GM18868 (cell line): Measurements from ENCODE around the gene MFAP3L.

ENCODE experiments used
- ATAC-seq: cut with Tn5 transposase; IDR thresholded peaks from one replicate; pipeline ENCODE4 v1.9.1; 2021; ENCODE audit warnings: mild to moderate bottlenecking, moderate library complexity; ENCODE audit not compliant: unreplicated experiment

The MFAP3L gene

DNA sequence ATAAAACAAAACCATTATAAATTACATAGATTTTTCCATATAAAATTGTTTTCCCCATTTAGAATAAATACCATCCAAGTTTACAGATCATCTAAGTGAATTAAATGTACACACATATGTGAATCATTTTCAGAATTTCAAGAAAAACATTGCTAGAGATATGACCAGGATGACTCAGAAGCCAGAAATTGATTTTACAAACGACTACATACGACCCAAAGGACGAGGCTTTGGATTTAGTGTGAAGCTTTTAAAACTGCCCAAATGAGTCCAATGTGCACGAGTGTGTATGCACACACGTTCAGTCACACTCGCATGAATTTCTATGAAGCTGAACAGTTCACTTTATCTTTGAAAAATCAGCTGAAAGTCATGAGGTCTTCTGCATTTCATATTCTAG lies 37.9 kb downstream of the MFAP3L start:
- no peak for ATAC-seq

GRCh38 chr4:169987327-169988228 lies 38.6 kb downstream of the MFAP3L start:
- peak; percentile 39 for ATAC-seq

DNA sequence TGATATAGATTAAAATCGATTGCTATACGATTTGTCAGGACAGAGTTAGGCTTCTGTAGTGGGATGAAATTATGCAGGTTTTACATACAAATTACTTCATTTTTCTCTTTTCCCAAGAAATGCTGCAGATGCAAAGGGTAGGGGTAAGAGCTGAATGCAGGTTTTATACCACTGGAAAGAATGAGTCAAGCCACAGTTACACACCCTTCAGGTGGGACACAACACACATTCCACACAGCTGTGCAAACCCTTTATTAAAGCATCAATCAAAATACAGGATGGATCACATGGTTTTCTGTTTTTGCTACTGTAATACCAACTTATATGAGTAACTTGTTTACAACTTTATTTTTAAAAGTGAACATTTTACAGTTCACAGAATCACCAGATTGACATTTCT lies 39.8 kb downstream of the MFAP3L start:
- no peak for ATAC-seq

GRCh38 chr4:169985881-169986280 lies 40.3 kb downstream of the MFAP3L start:
- ATAC-seq = no peak

- ATAC-seq = no peak
Measured at GRCh38 chr4:169984745-169985144, 41.5 kb downstream of the MFAP3L start.

- no peak for ATAC-seq
Measured at GRCh38 chr4:169984173-169984572, 42.0 kb downstream of the MFAP3L start.

DNA sequence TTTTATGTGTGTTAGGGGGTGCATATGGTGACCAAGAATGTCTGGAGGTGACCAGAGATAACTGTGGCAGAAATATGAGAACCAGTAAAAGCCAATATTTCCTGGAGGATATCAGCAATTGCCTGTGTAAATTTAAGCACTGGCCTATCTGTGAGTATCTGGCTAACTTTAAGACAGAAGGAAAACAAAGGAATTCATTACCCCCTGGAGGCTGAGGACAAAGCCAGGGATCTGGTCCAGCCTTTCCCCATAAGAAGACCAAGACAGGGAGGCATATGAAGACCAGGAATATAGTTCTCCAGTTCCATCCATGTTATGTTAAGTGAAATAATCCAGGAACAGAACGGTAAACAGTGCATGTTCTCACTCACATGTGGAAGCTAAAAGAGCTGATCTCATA lies 49.2 kb downstream of the MFAP3L start:
- ATAC-seq = no peak

DNA sequence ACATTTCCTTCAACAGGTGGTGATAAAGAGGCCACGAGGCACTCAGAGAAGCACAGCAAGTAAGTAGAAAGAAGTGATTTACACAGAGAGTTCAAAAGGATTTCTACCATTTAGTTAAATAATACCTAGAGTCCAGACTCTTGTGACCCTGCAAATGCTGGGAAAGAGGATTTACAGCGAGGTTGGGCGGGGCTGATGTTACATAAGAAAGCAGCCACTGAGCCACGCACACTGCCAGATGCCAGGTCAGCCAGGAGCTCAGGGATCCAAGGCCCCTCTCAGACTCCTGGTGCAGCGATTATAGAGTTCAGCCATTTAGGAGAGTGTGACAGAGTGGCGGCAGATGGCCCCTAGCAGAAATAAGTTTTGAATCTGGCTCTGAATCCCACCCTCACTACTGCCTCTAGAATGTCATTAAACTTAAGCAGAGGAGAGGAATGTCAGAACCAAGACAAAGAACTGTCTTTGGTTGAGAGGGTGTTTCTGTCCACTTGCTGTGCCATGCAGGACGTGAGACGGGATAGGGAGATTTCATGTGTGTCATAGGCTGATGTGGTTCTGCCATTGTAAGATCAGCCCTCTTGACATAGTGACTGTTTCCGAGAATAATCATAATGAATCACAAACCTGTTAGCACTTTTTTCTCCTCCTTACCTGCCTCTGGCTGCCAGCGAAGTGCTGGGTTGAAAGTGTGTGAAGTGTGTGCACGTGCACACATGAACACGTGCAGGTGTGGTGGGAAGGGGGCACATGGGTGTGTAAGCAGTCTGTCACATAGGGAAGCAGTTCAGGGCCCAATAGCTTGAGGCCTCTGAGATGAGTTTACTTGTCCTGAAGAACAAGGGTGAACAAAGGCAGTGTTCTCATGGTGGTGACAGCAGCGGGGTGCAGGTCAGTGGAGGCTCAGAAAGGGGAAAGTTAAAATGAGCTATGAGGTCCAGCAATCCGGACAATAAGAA lies 50.1 kb downstream of the MFAP3L start:
- no peak for ATAC-seq

DNA sequence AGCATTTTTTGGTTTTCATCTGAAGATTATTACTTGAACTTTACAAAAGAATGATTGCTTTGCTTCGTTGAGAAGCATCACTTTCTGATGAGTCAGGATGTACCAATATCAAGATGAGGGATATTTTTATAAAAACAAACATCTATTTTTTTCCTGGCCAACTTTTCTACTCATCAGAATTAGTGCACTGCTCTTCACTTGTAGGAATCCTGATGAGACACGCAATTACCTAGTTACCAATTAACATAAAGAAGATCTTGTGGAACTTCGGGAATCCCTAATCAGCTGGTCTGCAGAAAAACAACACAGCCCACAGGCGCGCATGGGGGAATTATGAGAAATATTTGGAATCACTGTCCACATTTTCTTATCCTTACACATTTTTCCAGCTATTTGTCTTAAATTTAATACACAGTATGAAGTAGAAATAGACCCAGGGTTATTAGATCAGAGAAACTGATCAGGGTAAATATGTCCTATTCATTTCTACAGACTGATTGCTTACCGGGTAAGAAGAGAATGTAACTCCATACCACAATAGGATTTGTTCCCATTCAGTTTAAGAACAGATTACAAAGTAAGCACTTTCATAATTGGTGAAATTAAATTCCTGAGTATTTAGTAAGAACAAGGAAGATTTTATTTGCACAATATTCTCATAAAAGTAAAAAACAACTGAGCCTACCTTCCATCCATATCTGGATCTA lies 50.9 kb downstream of the MFAP3L start:
- no peak for ATAC-seq

DNA sequence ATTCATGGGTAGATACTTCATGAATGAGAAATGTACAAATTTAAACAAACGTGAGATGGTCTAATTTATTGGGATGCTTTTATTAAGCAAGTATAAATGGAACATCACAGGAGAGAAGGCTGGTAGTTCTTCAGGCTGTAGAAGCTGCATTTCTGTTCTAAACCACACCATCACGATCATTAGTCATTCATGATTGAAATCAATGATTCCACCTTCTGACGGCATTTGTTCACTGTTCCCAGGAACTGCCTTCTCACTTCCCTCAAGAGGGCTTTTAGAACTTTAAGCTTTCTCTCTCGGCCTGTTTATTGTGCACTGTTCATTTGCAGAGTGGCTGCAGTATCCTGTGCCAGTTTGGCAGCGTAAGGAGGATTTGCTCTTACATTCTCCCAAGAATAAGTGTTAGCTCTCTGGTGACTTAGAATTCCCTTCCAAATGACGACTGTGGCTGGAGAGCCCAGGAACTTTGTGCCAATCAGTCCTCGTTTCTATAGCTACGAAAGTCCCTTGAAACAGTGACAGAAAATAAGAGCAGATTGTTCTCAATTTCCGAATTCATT lies 54.7 kb downstream of the MFAP3L start:
- ATAC-seq = no peak

GRCh38 chr4:169968999-169969398 lies 57.2 kb downstream of the MFAP3L start:
- ATAC-seq = no peak

- ATAC-seq = no peak
Measured at GRCh38 chr4:169963998-169964397, 62.2 kb downstream of the MFAP3L start.

DNA sequence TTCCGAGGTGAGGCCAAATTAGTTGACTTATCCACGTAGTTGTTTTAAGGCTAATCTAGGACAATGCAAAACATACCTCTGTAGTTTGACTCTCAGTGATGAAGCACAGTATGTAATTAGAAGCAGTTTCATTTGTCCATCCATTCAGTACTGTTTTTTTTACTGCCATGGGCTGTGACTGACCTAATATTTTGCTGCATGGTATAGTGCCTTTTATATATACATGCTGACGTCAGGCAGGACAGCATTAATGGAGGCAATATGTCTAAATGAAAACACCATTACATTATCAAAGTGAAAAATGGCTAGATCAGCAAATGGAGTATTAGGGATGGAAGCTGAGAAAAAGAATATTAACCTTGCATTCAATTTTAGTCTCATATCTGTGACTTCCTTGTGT lies 66.9 kb downstream of the MFAP3L start:
- no peak for ATAC-seq

GRCh38 chr4:169958629-169959028 lies 67.6 kb downstream of the MFAP3L start:
- ATAC-seq = no peak

- no peak for ATAC-seq
Measured at GRCh38 chr4:169957785-169958184, 68.4 kb downstream of the MFAP3L start.

DNA sequence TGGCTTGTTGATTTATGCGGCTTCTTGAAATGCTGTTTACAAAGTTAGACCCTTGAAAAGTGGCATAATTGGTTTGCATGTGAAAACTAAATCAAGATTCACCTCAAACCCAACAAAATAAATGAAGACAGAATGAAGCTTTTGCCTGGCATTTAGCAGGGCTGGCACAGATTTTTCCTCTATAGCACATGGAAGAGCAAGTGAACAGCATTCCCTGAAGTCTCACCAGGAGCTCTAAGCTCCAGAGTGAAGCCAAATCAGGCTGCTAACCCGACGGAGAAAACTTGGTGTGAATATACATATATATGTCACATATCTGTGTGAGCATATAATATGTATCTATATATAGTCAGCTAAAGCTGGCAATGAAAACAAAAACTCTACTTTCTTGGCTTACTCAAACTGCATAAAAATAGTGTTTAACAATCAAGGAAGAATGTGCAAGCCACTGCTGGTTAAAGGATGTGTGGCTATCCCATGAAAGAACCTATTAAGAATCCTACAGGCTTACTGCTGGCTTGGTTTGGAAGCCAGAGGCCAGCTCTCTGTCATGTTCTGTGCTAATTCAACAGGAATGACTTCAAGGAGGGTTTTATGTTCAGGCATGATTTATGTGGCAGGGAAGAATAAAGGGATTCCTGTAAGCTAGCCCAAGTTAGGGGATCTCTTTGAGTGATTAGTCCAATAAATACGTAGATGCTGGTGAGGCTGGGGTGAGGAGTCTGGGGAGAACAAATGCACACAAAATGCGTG lies 69.9 kb downstream of the MFAP3L start:
- ATAC-seq = no peak

- no peak for ATAC-seq
Measured at GRCh38 chr4:169955521-169955920, 70.7 kb downstream of the MFAP3L start.

- ATAC-seq = peak; percentile 77
Measured at GRCh38 chr4:169952236-169953002, 73.8 kb downstream of the MFAP3L start.

DNA sequence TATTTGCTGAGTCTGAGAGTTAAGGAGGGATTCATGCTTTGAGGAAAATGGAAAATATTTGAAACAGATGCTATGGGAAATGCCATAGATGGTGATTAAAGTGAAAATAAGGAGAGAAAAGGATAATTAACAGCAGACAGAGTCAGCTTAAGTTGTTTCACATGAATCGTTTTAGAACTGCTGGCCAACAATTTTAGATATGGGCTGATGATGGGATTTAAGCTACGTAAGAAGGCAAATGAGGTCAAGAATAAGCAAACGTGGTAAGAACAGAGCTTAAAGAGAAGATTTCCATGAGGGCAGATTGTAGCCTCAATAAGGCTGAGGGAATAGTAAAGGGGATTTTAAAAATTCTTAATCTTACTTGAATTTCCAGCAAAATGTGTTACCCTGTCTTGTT lies 77.9 kb downstream of the MFAP3L start:
- ATAC-seq = no peak
